HL-60 (cell line): Measurements from ENCODE around the gene BCAS3.

Experiments used
- CTCF ChIP-seq: IDR thresholded peaks from one replicate; pipeline ENCODE4 v1.5.1; 2011; ENCODE audit warnings: low read length, control low read depth, inconsistent platforms; ENCODE audit not compliant: insufficient read depth
- GABPA ChIP-seq: IDR thresholded peaks from 2 replicates; pipeline ENCODE4 v1.6.1; 2012; ENCODE audit warnings: low read depth
- POLR2AphosphoS5 ChIP-seq: IDR thresholded peaks from 2 replicates; pipeline ENCODE4 v1.6.1; 2012; ENCODE audit warnings: low read depth
- SPI1 ChIP-seq: IDR thresholded peaks from 2 replicates; pipeline ENCODE4 v1.6.1; 2012; ENCODE audit warnings: low read depth, mild to moderate bottlenecking, borderline replicate concordance
- TF ChIP-seq, protein P1 (sequence below): IDR thresholded peaks from 2 replicates; pipeline ENCODE4 v1.6.1; 2012; ENCODE audit warnings: low read depth; ENCODE audit not compliant: insufficient replicate concordance

DNA sequence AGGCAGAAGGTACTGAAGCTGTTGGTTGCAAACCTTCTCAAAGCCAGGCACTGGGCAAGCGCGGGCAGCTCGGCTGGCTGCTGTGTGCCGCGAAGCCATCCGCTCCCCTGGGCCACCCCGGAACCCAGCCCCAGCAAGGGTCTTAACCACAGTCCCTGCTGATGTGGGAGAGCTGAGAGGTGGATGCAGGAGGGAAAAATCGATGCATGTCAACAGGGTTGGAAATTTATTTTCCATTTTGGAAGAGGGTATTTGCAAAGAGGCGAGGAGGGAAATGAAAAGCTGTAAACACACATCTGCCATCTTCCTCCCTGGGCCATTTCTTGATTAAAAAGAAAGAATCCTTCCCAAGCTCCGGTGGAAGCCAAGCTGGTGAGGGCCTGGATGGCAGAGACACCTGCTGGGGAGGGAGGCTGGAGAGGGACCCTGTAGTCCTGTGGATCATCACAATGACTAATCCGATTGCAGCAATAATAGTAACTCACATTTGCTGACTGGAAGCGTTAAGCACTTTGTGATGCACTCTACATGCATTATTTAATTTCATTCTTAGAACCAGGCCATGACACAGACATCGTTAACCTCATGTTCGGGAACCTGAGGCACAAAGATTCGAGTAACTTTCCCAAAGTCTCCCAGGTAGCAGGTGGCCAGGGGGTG lies 708.1 kb downstream of the BCAS3 start:
- TF ChIP-seq POLR2AphosphoS5 (no peak), CTCF (no peak), GABPA (no peak), SPI1 (no peak; the same call in 1 of the 2 replicates)
- TF ChIP-seq, protein P1, sequence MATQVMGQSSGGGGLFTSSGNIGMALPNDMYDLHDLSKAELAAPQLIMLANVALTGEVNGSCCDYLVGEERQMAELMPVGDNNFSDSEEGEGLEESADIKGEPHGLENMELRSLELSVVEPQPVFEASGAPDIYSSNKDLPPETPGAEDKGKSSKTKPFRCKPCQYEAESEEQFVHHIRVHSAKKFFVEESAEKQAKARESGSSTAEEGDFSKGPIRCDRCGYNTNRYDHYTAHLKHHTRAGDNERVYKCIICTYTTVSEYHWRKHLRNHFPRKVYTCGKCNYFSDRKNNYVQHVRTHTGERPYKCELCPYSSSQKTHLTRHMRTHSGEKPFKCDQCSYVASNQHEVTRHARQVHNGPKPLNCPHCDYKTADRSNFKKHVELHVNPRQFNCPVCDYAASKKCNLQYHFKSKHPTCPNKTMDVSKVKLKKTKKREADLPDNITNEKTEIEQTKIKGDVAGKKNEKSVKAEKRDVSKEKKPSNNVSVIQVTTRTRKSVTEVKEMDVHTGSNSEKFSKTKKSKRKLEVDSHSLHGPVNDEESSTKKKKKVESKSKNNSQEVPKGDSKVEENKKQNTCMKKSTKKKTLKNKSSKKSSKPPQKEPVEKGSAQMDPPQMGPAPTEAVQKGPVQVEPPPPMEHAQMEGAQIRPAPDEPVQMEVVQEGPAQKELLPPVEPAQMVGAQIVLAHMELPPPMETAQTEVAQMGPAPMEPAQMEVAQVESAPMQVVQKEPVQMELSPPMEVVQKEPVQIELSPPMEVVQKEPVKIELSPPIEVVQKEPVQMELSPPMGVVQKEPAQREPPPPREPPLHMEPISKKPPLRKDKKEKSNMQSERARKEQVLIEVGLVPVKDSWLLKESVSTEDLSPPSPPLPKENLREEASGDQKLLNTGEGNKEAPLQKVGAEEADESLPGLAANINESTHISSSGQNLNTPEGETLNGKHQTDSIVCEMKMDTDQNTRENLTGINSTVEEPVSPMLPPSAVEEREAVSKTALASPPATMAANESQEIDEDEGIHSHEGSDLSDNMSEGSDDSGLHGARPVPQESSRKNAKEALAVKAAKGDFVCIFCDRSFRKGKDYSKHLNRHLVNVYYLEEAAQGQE = no peak
